HG02884 (cell line): Measurements from ENCODE around the gene OR51E2.
A peak's percentile ranks its signal among the peaks of the same experiment; 100 is the strongest.

Source experiments
- ATAC-seq: cut with Tn5 transposase; IDR thresholded peaks from one replicate; pipeline ENCODE4 v1.9.1; 2021; ENCODE audit warnings: mild to moderate bottlenecking, moderate library complexity; ENCODE audit not compliant: unreplicated experiment

The OR51E2 gene

GRCh38 chr11:4664786-4665185 is 32.9 kb downstream of the OR51E2 start:
- no peak for ATAC-seq

GRCh38 chr11:4664183-4664582 is 33.5 kb downstream of the OR51E2 start:
- ATAC-seq: no peak

GRCh38 chr11:4662876-4663275 is 34.8 kb downstream of the OR51E2 start:
- ATAC-seq: no peak

- no peak for ATAC-seq
Measured at GRCh38 chr11:4658629-4659445, 38.8 kb downstream of the OR51E2 start.

GRCh38 chr11:4654635-4655369 is 42.9 kb downstream of the OR51E2 start:
- no peak for ATAC-seq

GRCh38 chr11:4647766-4648165 is 49.9 kb downstream of the OR51E2 start:
- ATAC-seq: no peak

GRCh38 chr11:4645974-4646373 is 51.7 kb downstream of the OR51E2 start:
- ATAC-seq: no peak

- no peak for ATAC-seq
Measured at GRCh38 chr11:4644233-4644632, 53.4 kb downstream of the OR51E2 start.

- no peak for ATAC-seq
Measured at GRCh38 chr11:4643682-4644081, 54.0 kb downstream of the OR51E2 start, which contains the start of gene OR51E1. Gene OR51E1 (plus strand): TSS chr11:4643982. CDS start chr11:4652527, 8,545 bp downstream.

- ATAC-seq: no peak
Measured at GRCh38 chr11:4643076-4643475, 54.6 kb downstream of the OR51E2 start.

GRCh38 chr11:4642043-4642442 is 55.6 kb downstream of the OR51E2 start:
- ATAC-seq: no peak

GRCh38 chr11:4641501-4641900 is 56.2 kb downstream of the OR51E2 start:
- ATAC-seq: no peak

- ATAC-seq: no peak
Measured at GRCh38 chr11:4639931-4640330, 57.7 kb downstream of the OR51E2 start.

GRCh38 chr11:4637662-4638047 is 60.0 kb downstream of the OR51E2 start:
- ATAC-seq: no peak

GRCh38 chr11:4636962-4637661 is 60.5 kb downstream of the OR51E2 start, which contains the start of gene OR51D1:
Gene OR51D1 (plus strand): TSS chr11:4637477. CDS start chr11:4639791, 2,314 bp downstream.
- peak; percentile 96 for ATAC-seq

- no peak for ATAC-seq
Measured at GRCh38 chr11:4636136-4636535, 61.5 kb downstream of the OR51E2 start.
